Skin of body (tissue), 2 donors: ENCODE measurements around the gene PRPF40B. TPM values are rescaled to one million over a fixed set of nuclear protein-coding genes. Genes with fewer than 3 reads are reported as not detected.
A peak's percentile ranks its signal among the peaks of the same experiment; 100 is the strongest.

Experiments used
- DNase-seq: peaks from one replicate; lab custom pipeline; 2025; lab: John Stamatoyannopoulos, UW
- total RNA-seq: library from RNA; depleted of rRNA; stranded (reverse); fragments of >200 nt; gene quantifications from one replicate; pipeline ENCODE4 v1.2.3, GENCODE V29; 2014

The PRPF40B gene
- total RNA-seq, 1 donor from 2014 or later, result 10.4 TPM

- DNase-seq, result no peak
These were observed 34.9 kb downstream of the PRPF40B start for GRCh38 chr12:49658276-49658675.

- no peak for DNase-seq
These were observed 36.4 kb downstream of the PRPF40B start for GRCh38 chr12:49659753-49660152.

GRCh38 chr12:49661191-49661590 lies 37.8 kb downstream of the PRPF40B start:
- DNase-seq, result no peak

GRCh38 chr12:49661746-49662145 lies 38.4 kb downstream of the PRPF40B start:
- DNase-seq, result no peak

DNA sequence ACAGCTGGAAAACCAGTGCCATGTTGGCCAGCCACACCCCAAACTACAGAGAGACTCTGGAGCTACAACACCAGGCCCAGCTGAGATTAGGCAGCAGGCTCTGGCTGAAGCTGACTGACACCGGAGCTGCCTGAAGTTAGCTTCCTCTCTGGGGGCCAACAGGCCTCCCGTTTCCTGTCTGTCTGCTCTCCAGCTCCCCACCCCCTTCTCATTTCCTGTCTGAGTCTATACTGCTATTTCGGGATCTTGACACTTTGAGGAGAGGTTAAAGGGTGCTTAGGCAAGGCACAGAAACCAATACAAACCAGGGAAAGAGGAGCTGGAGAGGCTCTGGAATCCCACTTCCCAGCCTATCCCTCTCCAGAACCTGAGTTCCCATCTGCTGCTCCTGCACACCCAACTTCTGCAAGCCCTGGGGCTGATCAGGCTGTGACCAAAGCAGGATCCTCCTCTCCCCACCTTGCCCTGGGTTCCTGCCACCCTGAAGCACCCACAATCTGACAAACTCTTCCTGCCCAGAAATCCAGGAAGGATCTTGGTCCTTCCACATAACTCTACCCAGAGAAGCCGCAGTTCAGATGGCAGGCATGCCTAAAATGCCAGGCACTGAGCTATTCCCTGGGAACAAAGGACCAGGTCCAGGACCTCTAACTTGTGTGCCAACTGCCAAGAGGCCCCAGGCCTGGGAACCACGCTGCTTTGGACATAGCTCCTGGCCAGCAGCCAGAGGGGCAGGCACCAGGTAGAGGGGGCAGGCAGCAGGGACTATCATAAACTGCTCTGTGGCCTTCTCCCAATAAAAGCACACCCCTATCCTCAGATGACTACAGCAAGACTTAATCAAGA lies 39.9 kb downstream of the PRPF40B start:
- peak; percentile 91 for DNase-seq

- DNase-seq, result no peak
These were observed 40.8 kb downstream of the PRPF40B start for GRCh38 chr12:49664167-49664566.

DNA sequence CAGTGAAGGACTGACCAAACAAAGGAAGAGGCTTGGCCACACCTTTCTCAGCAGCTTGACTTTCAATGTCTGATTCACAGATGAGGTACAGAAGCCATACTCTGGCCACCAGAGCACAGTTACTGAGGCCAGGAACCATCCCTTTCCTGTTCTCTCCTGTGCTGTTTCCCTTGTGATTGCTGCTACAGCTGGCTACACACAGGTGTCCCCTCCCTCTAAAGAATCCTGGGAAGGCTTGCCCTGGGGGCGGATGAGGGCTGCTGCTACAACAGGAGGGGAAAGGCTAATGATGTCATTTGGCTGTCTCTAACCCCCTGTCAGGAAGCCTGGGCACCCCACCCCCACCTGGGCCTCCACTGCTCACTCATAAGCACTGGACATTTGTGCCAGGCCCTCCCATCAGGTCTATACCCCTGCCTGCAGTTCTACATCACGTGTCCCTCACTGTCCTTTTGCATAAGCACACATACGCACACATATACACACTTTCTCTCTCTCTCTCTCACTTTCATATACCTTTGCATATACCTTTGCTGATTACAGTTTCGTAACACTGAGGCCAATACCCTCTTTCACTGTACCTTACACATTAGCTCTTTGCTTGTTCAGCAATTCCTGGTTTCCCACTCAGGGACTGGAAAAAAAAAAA lies 41.4 kb downstream of the PRPF40B start:
- DNase-seq, result no peak

GRCh38 chr12:49665384-49665783 lies 42.0 kb downstream of the PRPF40B start:
- DNase-seq, result no peak

- DNase-seq, result no peak
These were observed 42.8 kb downstream of the PRPF40B start for GRCh38 chr12:49666176-49666575.

GRCh38 chr12:49667325-49668090 lies 44.1 kb downstream of the PRPF40B start:
- DNase-seq, result no peak

DNA sequence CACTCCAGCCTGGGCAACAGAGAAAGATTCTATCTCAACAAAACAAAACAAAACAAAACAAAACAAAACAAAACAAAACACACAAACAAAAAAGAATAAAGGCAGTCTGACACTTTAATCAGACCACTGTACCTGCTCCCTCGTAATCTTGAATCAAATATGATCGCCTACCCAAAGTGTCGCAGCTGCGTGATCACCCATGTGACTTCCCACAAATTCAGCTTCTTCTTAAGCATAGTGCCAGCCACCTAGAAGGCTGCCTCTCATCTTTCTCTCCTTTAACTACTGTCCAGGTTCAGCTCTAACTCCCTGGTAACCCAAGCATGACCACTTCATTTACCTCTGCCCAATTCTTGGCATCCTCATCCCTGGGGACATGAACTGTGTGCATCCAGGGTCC lies 46.4 kb downstream of the PRPF40B start:
- DNase-seq, result no peak

GRCh38 chr12:49671031-49671765 lies 47.8 kb downstream of the PRPF40B start:
- no peak for DNase-seq

DNA sequence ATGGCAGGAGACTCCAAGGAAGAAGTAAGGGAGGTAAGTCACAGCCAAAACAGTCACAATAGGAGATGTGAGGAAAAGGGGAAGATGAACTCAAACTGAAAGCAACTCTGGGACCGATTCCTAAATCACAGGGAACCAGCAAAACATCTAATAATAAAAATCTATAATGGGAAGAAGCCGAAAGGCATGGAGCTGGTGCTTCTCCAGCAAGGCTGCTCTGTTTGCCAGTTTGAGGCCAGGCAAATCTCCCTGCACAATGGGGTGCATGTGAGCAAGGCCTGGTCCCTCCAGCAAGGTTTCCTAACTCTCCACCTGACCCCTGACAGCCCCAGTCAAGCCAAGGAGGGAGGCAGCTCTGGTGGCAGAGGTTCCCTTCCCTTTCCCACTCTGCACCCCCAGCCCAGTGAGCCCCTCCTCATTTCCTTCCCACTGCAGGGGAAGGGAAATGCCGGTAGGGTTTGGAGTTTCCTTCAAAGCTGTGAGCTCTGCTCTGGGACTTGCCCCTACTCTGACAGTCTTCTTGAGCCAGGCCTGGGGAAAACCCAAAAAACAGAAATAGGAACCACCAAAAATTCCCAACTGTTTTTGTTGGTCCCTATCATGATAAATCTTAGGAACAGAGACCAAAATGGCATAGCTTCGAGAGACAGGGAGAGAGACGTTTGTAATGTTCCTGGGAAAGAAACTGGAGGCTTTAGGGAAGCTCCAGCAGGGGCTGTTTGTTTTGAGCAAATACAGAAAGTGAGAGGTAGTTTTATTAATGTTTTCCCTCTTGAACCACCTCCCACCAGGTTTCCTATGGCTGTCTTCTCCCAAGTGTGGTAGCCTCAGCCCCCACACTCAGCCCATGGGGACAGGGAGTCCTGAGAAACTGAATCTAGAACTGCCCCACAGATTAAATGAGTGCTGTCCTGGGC lies 49.2 kb downstream of the PRPF40B start:
- DNase-seq, result no peak

- peak; percentile 86 for DNase-seq
These were observed 50.3 kb downstream of the PRPF40B start for GRCh38 chr12:49673446-49674317.

DNA sequence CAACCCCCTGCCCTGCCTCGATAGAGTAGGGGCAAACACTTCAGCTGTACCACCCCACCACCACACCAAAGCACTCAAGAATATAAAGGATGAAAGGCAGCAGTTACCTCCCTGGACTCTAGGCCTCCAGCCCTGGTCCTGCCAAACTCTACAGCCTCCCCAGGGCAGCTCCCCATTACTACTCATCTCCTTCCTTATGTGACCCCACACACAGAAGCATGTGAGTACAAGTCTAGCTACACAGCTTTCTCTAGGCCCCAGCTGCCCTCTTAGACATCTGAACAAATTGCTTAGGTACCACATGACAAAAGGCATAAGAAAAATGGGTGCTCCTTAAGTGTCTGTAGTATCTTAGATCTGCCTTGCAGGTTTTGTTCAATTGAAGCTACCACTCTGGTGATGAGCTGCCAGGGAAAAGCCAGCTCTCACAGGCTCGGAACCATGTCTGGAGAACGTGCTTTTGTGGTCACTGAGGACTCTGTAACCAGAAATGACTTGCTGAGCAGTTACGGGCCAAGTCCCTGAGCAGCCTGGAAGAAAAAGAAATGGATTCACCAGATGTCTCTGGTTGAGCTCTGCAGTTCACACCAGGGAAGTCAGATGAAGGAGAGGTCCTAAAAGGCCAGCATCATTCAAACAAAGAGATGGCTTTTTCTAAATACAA lies 51.1 kb downstream of the PRPF40B start:
- DNase-seq, result peak; percentile 29

- no peak for DNase-seq
These were observed 51.8 kb downstream of the PRPF40B start for GRCh38 chr12:49675137-49675536.

GRCh38 chr12:49678711-49679110 lies 55.4 kb downstream of the PRPF40B start:
- DNase-seq, result no peak

- no peak for DNase-seq
These were observed 56.7 kb downstream of the PRPF40B start for GRCh38 chr12:49680075-49680474.
